GM21576 (cell line): ENCODE results near the gene LYRM9.
A peak's percentile ranks its signal among the peaks of the same experiment; 100 is the strongest.
"Not testable (repeated sequence)": the region's sequence is repeated elsewhere in the genome, so short reads cannot be mapped to it uniquely, and the experiment has no call there.

Source experiments
- ATAC-seq: cut with Tn5 transposase; IDR thresholded peaks from one replicate; pipeline ENCODE4 v1.9.1; 2021; ENCODE audit warnings: mild to moderate bottlenecking, moderate library complexity; ENCODE audit not compliant: unreplicated experiment

The LYRM9 gene

DNA sequence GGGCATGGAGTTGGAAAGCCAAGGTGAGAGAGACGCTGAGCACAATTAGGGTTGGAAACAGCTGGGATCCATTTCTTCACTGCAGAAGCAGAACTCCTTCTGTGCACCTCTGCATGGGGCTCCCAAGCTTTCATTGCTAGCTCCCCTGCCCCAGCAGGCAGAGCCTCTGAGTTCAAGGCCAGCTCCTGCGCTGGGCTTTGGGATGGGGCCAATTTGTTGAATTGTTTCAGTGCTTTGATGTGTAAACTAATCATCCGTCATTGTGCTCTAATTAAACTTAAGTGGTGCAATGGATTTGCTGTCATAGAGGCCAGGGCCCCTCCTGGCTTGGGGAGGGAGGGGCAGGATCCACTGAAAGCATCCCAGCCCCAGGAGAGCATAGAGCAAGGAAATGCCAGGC, 13.5 kb upstream of the LYRM9 start:
- no peak for ATAC-seq

DNA sequence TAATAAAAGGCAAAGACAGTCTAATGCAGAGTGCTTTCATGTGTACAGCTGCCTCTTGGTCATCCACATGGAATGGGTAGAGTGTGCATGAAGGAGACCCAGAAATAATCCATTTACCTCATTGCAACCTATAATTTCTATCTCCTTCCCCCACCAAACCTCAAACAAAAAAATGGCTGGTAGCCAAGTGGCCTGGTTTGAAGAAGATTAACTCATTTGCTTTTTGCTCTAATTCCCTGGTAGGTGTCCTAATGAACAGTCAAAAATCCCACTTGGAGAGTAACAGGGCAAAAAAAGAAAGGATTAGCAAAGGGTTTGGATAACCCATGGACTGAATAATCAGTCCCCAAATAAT, 13.0 kb upstream of the LYRM9 start:
- ATAC-seq: no peak

DNA sequence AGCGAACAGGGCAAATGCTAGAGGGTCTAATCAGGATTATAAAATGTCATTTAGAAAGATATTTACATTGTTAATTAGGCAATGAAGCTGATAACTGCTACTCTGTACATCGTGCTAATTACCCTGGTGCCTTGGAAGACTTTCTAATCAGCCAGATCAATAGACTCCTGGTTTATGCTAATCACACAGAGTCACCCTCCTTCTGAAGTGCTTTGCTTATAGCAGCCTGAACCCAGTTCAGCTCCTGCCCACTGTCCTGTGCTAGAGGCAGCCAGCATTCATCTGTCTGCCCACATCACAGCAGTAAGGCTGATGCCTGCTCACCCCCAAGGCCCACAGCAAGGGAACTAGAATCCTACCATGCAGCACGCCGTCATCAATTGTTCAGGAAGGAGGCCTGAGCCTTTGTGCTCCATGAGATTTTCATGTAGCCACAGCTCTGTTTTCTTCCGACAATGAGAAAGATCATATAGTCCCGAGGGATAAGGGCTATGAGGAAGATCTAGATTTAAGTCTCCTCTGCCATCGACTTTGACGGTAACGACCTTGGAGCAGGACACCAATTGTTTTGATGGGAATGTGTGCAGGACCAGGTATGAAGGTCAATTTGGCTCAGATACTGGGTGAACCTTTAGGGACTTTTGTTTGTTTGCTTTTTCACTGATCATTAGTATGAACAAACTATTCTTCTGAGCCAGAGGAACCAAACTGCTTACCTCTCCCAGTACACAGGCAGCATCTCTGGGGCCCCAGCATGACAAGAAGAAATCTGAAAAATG, 12.5 kb upstream of the LYRM9 start:
- no peak for ATAC-seq

DNA sequence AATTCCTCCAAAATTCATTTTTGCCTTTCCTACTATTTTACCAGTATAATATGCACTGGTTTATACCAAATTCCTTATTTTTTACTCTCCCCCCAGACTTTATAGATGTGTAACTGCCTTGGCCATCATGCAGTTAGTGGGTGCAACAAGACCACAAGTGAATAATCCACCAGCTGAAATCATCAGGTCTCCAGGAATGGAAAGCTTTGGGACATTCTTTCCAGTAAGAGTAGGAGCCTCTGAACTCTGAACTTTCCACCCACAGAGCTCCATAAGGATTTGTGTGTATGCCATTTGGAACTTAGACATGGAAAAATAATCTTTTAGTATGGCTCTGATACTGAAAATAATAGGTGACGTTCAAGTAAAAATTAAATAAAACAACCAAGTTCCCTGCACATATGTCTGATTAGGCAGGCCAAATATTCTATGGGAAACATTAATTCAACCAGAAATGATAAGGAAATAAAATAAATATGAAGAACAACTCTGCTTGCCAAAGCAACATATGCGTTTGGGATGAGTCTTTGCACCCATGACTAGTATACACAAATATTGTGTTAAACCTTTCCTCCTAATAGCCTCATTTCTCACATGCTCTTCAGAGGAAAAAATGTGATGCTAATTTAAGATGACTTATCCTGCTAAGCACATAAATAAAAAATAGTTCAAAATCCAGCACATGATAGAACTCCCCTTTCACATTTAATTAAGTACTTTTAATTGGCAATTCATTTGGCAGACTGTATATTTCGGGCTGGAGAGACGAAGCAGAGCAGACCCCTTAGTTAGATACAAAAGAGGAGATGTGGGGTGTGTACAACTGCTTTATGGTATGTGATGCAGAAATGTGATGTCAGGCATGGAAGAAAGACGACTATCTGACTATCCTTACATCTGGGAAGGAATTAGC, 11.6 kb upstream of the LYRM9 start:
- ATAC-seq: no peak

DNA sequence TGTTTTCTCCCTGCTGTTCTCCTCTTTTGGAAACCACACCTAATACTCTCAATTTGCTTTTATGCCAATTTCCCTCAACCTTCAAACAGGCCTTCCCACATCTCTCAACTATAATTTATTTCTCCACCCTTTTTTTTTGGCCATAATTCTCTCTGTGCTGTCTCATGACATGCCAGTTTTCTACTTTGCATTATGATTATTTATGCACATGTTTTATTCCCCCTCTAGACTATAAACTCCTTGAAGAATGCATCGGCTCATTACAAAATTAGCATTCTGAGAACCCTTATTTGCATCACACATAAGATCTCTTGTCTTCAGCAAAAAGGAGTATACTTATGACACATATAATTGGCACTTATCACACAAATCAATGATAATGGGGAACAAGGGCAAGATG, 10.9 kb upstream of the LYRM9 start:
- no peak for ATAC-seq

DNA sequence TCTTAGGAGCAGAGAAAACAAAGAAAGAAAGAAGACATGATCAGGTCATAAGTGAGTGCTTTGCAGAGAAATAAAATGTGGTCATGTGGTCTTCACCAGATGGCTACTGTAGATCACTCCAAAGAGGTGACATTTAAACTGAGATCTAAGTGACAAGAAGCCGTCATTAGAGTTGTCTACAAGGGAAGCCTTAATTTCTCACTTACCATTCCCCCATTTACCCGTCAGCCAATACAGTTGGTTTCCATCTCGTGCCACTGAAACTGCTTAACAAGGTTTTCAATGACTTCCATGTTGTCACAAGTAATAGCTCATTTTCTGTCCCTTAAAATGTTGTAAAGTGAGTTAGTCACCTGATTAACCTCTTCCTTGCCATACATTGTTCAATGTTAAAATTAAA, 6.4 kb upstream of the LYRM9 start:
- ATAC-seq: no peak

DNA sequence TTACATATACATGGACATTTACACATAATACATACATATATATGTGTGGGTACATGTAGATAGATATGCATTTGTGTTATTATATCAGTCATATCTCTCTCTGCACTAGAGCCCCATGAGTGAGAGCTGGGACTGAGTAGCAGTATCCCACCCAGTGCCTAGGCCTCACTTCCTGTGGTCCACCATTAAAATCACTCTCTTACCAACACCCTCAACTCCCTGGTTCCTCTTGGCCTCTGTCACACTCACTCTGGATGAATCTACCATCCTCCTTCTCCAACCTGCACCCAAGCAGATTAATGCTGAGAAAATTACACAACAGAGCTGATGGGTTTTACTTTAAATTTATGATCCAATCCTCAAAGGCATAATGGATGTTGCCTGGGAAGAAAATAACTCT, 4.9 kb upstream of the LYRM9 start:
- no peak for ATAC-seq

DNA sequence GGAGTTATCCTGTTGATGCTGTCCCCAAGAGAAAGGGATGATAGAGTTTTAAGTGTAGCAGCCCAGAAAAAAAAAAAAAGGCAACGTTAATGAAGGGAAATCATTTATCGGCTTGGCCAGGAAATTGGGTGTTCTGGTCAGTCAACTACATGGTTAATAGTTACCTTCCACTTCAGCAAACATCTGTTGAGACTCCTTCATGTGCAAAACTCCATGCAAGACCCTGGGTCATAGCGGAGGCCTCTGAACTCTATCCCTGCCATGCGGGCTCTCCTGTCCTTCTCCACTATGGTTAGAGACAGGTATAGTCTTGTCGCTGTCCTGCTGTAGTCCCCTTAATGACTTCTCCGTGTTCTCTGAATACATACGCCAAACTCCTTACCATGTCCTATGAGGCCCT, 3.5 kb upstream of the LYRM9 start:
- ATAC-seq: no peak

DNA sequence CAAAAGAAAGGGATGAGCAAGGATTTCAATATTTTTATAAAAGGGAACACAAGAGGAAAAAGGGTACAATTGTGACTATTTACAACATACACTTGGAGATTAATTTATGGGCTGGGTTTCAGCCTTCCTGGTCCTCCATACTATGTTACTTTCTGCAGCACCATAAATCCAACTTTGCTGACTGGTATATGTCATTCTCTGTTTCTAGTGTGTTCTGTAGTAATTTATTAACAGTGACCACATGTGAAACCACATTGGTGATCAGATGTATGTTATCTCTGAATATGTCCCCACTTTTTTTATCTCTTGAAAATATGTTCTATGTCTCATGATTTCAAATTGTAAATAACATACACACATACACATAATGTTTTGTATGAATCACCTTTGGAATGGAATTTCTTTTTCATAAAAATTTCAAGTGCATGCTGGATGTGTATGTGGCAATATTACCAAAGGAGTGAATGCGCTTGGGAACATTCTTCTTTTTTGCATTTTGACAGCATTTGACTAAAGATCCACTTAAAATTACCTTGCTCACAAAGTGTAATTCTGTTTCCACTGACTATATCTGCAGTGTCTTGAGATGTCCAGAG, 2.9 kb upstream of the LYRM9 start:
- ATAC-seq: no peak

DNA sequence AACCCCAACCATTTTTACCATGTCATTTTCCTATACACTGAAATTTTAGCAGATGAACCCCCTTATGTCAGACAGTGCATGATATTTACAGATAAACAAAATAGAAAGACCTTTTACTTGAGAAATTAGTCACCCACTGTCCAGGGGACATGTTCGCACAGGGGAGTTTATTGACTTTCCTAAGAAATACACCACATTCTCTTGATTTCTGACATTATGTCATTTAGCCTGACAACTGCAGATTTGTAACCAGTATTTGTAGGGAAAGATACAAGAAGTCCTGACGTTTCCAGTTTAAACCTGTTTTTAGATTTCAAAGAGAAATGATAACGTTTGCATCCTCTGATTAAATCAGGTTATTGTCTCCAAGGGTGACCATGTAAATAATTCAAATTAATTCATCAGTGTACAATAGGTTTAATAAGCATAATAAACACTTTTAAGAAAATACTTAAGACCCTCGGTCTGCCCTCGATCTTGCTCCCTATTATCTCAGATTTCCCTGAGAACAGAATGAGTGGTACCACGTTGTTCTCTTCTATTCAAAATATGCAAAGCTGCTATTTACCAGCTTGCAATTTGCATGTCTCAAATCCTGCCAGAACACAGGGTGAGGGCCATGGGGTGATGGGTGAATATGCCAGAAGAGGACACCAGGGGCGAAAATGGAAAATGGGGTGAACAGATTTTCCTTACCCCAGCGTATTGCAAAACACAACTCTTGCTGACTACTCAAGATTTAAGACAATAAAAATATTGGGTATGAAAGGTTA, 2.1 kb upstream of the LYRM9 start:
- ATAC-seq: no peak

DNA sequence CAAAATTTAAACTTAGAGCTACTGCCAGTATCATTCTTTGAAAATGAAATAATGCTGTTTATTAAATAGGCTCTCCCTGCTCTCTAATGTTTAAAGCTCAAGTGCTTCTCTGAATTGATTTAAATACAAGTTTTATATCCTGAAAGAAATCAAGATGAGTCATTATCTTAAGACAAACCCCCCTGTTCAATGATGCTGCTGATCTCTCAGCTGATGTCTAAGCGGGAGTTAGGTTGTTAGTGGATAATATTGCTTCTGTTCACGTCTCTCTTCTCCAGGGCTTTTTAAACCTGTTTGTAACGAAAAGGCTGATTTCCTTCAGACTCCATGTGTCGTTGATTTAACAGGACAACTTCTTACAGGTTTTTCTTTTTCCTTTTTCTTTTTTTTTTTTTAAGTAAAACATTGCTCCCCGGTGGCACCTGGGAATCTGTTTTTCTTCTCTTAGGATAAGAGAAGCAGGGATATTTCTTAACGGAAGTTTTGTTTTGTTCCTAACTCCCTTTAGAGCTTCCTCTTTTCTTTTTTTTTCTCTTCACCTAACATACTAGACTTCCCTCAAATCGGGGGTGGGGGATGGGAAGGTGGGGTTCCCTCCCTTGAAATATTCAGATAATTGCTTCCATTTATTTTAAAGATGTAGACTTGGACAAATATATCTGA, 807 bp upstream of the LYRM9 start:
- ATAC-seq: no peak

DNA sequence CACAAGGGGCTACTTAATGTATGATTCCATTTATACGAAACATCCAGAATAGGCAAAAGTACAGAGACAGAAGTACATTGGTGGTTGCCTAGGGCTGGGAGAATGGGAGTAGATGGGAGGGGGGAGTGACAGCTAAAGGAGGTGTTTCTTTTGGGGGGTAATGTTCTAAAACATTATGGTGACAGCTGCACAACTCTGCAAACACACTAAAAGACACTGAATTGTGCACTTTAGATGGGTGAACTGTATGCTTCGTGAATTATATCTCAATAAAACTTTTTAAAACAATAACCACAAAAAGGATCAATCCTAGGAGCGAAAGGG, 661 bp downstream of the LYRM9 start:
- no peak for ATAC-seq

DNA sequence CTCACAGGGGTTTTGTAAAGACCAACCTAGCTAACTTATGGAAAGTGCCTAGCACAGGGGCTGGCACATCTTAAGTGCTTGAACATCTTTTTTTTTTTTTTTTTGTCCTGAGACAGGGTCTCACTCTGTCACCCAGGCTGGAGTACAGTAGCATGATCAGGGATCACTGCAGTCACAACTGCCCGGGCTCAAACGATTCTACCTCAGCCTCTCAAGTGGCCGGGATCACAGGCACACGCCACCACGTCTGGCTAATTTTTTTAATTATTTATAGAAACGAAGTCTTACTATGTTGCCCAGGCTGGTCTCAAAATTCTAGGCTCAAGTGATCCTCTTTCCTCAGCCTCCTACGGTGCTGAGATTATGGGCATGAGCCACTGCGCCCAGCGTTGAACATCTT, 1.3 kb downstream of the LYRM9 start:
- ATAC-seq: no peak

DNA sequence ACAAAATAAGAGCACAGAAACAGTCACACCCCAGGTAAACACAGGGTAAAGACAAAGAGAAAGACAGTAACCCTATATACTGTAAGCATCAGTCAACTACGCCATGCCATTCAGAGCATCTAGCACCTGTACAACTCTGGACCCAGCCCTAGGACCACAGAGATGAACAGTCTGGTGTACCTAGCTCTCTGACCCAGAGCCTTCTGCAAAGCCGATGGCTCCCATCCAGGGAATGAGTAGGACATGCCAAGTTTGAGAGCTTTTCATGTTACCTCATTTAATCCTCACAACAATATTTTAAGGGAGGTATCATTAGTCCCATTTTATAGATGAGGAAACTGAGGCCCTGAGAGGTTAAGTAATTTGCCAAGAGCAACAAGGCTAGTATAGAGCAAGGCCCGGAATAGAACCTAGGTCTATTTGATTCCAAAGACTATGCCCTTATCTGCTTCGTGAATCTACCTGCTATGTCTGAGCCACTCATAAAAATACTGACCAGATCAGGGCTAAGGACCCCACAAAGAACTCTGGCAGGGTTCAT, 3.4 kb downstream of the LYRM9 start:
- no peak for ATAC-seq

DNA sequence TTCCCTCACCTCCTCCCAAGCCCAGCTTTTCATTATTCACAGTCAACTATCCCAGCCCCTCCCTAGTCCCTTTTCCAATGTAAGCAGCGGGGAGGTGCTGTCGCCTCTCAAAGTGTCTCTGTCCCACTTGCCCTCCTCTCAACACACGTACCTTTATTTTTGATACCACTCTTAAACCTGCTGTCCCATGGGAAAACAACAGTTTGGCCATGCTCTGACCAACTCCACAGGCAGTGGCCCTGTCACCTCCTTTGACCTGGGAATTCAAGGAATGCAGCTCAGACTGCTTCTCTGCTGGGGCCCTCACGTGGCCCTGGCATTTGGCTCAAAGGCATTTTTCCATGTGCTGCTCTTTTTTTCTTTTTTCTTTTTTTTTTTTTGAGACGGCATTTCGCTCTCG, 4.2 kb downstream of the LYRM9 start:
- ATAC-seq: no peak

DNA sequence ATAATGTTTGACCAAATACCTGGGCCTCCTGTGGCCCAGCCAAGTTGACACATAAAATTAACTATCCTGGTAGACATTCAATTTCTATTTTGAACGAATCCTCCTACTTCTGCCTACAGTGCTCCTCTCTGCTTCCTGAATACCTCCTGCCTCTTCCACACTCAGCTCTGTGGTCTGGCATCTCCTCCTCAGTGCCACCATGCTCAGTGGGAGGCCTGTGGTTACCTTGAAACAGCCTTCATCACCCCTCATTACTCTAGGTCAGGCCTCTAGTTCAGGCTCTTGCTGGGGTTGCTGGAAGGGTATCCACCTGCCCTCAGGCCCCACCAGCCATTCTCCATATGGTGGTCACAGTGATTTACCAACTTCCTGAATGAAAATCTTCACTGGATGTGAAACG, 5.1 kb downstream of the LYRM9 start:
- no peak for ATAC-seq

DNA sequence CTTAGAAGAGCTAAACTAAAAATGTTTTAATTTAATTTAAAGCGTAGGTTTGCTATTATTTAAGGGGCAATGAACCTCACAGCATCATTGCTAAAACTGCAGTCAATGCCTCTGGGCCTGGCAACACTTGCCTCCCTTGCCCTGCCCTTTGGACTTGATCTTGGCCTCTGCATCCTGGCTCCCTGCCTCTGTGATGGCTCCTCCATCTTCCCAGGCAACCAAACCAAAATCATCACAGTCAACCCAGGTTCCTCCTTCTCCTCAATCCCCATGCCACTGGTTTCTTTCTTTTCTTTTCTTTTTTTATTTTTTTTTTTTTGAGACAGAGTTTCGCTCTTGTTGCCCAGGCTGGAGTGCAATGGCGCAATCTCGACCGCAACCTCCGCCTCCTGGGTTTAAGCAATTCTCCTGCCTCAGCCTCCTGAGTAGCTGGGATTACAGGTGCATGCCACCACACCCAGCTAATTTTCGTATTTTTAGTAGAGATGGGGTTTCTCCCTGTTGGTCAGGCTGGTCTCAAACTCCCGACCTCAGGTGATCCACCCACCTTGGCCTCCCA, 6.7 kb downstream of the LYRM9 start:
- ATAC-seq: not testable (repeated sequence)

DNA sequence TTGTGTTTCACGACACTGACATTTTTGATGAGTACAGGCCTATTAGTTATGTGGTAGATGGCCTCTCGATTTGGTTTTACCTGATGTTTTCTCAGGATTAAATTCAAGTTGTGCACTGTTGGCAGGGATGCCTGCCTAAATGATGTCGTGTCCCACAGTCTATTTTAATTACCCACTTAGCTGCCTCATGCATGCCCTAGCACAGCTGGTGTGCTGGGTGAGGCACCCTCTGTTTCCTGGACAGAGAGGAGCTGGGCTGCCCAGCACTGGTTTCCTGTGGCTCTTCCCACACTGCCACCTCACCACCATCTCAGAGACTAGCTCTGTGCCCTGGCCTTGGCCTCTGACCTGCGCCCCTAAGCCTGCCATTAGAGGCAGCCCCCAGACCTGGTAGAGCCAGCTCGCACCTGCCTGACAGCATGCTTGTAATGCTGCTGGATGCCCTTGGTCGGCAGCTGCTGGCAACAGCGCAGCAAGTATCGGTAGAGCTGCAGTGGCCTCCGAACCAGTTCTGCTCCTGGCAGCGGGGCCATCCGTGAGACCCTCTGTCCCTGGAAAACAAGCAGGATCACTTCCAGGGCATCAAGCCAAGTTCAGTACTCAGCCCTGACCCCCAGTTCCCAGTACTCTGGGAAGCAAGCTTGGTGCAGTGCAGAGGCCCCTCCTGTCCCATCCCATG, 10.9 kb downstream of the LYRM9 start:
- ATAC-seq: no peak

DNA sequence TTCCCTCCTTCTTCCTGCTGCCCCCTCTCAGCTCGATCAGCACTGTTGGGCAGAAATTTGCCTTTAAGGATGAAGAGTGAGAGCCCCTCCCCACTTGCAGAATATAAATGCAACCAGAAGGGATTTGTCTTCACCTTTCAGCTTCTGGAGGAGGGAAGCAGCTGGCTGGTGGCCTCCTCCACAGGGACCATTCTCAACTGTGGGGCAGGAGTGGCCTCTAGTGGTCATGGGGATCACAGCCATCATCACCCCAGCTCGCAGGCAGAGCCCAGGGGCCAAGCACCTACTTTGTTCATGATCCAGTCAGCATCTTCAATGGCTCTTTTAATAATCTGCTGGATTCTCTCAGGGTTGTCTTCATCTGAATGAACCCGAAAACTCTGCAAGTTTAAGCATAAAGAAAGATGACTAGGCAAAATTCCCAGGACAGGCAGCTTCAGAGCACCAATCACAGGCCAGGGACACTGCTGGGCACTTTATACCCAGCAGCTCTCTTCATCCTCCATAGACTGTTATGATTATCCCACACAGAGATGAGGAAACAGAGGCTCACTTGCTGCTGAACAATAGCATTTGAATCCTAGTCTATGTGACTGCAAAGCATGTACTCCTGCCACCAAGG, 13.1 kb downstream of the LYRM9 start:
- ATAC-seq: peak; percentile 58
